Osteoblast (primary cell): ENCODE results near the gene TCF12. TPM values are rescaled to one million over a fixed set of nuclear protein-coding genes. Genes with fewer than 3 reads are reported as not detected.

Source experiments
- DNase-seq: peaks from one replicate; pipeline ENCODE4 v3.0.0; 2011; ENCODE audit warnings: low spot score, mixed read lengths; ENCODE audit not compliant: insufficient read length; ENCODE audit errors: missing footprints
- H2AFZ ChIP-seq: 2 replicates; pipeline ENCODE4 v1.6.0; 2011; ENCODE audit warnings: mild to moderate bottlenecking, low read length
- H3K27ac ChIP-seq: 2 replicates; pipeline ENCODE4 v1.5.1; 2011; ENCODE audit warnings: mild to moderate bottlenecking, low read depth, low read length, moderate library complexity
- H3K27me3 ChIP-seq: 2 replicates; pipeline ENCODE4 v1.6.0; 2012; ENCODE audit warnings: mild to moderate bottlenecking, control low read depth, inconsistent platforms, low read length, moderate library complexity; ENCODE audit not compliant: insufficient read depth
- H3K36me3 ChIP-seq: 2 replicates; pipeline ENCODE4 v1.5.1; 2011; ENCODE audit warnings: mild to moderate bottlenecking, low read length, control low read depth, moderate library complexity; ENCODE audit not compliant: insufficient read depth
- H3K4me1 ChIP-seq: 2 replicates; pipeline ENCODE4 v1.5.1; 2011; ENCODE audit warnings: mild to moderate bottlenecking, low read length, control low read depth, moderate library complexity; ENCODE audit not compliant: insufficient read depth
- H3K4me2 ChIP-seq: 2 replicates; pipeline ENCODE4 v1.6.0; 2011; ENCODE audit warnings: mild to moderate bottlenecking, low read length; ENCODE audit not compliant: insufficient read depth
- H3K4me3 ChIP-seq: fragments of 200-600 bp; sonication (generic); 3 replicates; pipeline ENCODE4 v1.5.1; 2012; ENCODE audit warnings: mild to moderate bottlenecking, low read length, inconsistent platforms; ENCODE audit not compliant: insufficient read depth
- H3K79me2 ChIP-seq: 2 replicates; pipeline ENCODE4 v1.6.0; 2012; ENCODE audit warnings: mild to moderate bottlenecking, low read length, control low read depth, inconsistent platforms; ENCODE audit not compliant: insufficient read depth
- H3K9me3 ChIP-seq: 2 replicates; pipeline ENCODE4 v1.5.1; 2011; ENCODE audit warnings: low read depth, low read length, control low read depth
- H4K20me1 ChIP-seq: 2 replicates; pipeline ENCODE4 v1.6.0; 2012; ENCODE audit warnings: mild to moderate bottlenecking, low read length, control low read depth; ENCODE audit not compliant: insufficient read depth
- total RNA-seq: library from RNA; depleted of rRNA; stranded (reverse); fragments of >200 nt; gene quantifications from 2 replicates; pipeline ENCODE4 v1.2.3, GENCODE V29; 2012
- TF ChIP-seq, protein P1 (sequence below): IDR thresholded peaks from 2 replicates; pipeline ENCODE4 v1.5.1; 2011; ENCODE audit warnings: mild to moderate bottlenecking, low read depth, low read length, moderate library complexity; ENCODE audit errors: extremely low read depth

Gene TCF12
- total RNA-seq, 1 donor = 86.5 TPM

DNA sequence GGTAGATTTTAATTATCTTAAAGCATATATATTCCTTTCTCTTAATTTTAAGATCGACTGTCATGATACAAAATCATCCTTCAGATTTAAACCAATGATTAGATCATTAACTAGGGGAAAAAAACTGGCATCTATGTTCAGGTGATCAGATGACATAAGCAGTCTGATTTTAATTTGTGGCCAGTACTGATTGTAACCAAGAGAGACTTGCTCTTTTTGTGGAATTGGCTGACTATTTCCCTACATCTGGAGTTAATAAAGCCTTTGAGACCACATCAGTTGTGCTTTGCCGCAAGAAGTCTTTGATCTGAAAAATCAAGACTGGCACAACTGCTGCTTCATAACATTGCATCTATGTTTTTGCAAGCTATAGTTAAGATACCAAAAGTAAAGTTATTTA is 309.5 kb downstream of the TCF12 start:
- peaks cover 6% of the 10 kb centered on the region for H3K36me3 ChIP-seq
- no peak overlapping the region for H3K27ac ChIP-seq
- no peaks in the 10 kb centered on the region for H3K27me3 ChIP-seq
- no peaks in the 10 kb centered on the region for H4K20me1 ChIP-seq
- no peak overlapping the region for H2AFZ ChIP-seq
- no peaks in the 10 kb centered on the region for H3K9me3 ChIP-seq
- H3K4me2 ChIP-seq = peak overlapping the region; percentile 7
- H3K79me2 ChIP-seq = peaks cover 20% of the 10 kb centered on the region
- peaks cover 31% of the 10 kb centered on the region for H3K4me1 ChIP-seq
- H3K4me3 ChIP-seq = no peak overlapping the region
- DNase-seq = no peak
- TF ChIP-seq, protein P1, sequence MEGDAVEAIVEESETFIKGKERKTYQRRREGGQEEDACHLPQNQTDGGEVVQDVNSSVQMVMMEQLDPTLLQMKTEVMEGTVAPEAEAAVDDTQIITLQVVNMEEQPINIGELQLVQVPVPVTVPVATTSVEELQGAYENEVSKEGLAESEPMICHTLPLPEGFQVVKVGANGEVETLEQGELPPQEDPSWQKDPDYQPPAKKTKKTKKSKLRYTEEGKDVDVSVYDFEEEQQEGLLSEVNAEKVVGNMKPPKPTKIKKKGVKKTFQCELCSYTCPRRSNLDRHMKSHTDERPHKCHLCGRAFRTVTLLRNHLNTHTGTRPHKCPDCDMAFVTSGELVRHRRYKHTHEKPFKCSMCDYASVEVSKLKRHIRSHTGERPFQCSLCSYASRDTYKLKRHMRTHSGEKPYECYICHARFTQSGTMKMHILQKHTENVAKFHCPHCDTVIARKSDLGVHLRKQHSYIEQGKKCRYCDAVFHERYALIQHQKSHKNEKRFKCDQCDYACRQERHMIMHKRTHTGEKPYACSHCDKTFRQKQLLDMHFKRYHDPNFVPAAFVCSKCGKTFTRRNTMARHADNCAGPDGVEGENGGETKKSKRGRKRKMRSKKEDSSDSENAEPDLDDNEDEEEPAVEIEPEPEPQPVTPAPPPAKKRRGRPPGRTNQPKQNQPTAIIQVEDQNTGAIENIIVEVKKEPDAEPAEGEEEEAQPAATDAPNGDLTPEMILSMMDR = no peak

DNA sequence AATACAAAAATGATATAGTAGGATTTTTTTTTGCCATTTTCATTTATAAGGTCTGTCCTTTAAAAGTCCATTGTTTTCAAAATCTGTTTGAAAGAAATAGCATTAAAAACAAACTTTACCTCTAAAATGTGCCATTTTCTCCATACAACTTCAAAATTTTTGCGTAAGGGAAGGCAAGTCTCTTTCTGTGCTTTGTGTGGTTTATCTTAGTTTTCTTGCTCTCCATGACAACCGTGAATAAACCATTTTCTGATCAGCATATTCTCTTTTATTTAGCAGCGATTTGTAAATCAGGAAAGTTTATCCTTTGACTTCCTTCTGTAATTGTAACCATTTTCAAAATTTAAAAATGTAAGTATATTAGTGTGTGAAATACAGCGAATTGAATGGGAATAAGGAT is 310.0 kb downstream of the TCF12 start:
- no peak overlapping the region for H3K27ac ChIP-seq
- H2AFZ ChIP-seq = no peak overlapping the region
- no peaks in the 10 kb centered on the region for H4K20me1 ChIP-seq
- no peak for DNase-seq
- no peaks in the 10 kb centered on the region for H3K27me3 ChIP-seq
- no peak overlapping the region for H3K4me3 ChIP-seq
- peaks cover 10% of the 10 kb centered on the region for H3K36me3 ChIP-seq
- TF ChIP-seq, protein P1 = no peak
- H3K4me1 ChIP-seq = peaks cover 31% of the 10 kb centered on the region
- no peaks in the 10 kb centered on the region for H3K9me3 ChIP-seq
- H3K4me2 ChIP-seq = peak overlapping the region; percentile 7
- peaks cover 18% of the 10 kb centered on the region for H3K79me2 ChIP-seq

DNA sequence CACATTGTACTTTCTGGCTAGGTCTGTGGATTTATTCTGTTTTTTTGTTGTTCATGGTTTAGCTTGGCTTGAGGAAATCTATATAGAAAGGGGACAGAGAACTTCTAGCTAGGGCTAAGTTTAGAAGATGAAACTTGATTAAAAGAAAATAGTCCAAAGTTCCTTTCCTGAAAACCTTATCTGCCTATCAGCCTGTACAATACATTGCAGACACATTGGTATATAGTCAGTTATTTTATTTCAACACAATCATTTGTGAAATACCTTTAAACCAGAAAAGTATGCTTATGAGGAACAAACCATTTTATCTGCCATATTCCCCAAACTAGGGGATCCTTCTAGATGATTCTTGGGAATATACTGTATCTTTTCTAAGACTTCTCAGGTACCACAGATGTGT is 310.6 kb downstream of the TCF12 start:
- H3K4me1 ChIP-seq = peaks cover 27% of the 10 kb centered on the region
- peaks cover 16% of the 10 kb centered on the region for H3K36me3 ChIP-seq
- no peaks in the 10 kb centered on the region for H3K27me3 ChIP-seq
- no peak overlapping the region for H2AFZ ChIP-seq
- peaks cover 15% of the 10 kb centered on the region for H3K79me2 ChIP-seq
- DNase-seq = no peak
- no peaks in the 10 kb centered on the region for H3K9me3 ChIP-seq
- no peak overlapping the region for H3K27ac ChIP-seq
- TF ChIP-seq, protein P1 = no peak
- H3K4me3 ChIP-seq = no peak overlapping the region
- no peak overlapping the region for H3K4me2 ChIP-seq
- no peaks in the 10 kb centered on the region for H4K20me1 ChIP-seq

DNA sequence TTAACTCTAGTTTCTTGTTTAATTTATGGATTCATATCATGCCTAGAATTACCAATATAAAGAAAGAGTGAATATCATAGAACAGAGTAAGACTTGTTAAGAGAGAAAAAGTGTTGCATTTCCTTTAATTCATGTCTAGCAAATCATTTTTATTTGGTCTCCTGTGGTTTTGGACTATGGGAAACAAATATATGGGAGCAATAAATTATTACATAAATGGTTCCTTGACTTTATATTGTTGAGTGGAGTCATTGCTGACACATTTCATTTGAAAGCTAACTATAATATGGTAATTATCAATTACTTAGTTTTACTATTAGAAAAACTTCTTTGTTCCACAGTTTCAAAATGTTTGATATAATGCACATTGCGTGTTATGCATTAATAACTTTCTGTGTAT is 313.1 kb downstream of the TCF12 start:
- H3K4me1 ChIP-seq = peaks cover 26% of the 10 kb centered on the region
- no peak overlapping the region for H3K4me2 ChIP-seq
- peaks cover 12% of the 10 kb centered on the region for H3K79me2 ChIP-seq
- H3K4me3 ChIP-seq = no peak overlapping the region
- DNase-seq = no peak
- no peaks in the 10 kb centered on the region for H3K27me3 ChIP-seq
- TF ChIP-seq, protein P1 = no peak
- peaks cover 28% of the 10 kb centered on the region for H3K36me3 ChIP-seq
- no peaks in the 10 kb centered on the region for H3K9me3 ChIP-seq
- no peak overlapping the region for H2AFZ ChIP-seq
- no peak overlapping the region for H3K27ac ChIP-seq
- no peaks in the 10 kb centered on the region for H4K20me1 ChIP-seq
